GM12892 (cell line): ENCODE data around the gene CBFA2T2.

Experiments used
- POLR2A ChIP-seq: IDR thresholded peaks from 2 replicates; pipeline ENCODE4 v1.6.1; 2011; ENCODE audit warnings: low read depth, low read length, control low read depth
- POLR2AphosphoS5 ChIP-seq: IDR thresholded peaks from 2 replicates; pipeline ENCODE4 v1.6.1; 2011; ENCODE audit warnings: low read depth, low read length, control low read depth
- TAF1 ChIP-seq: IDR thresholded peaks from 2 replicates; pipeline ENCODE4 v1.6.1; 2011; ENCODE audit warnings: low read depth, mild to moderate bottlenecking, control low read depth, low read length, borderline replicate concordance

GRCh38 chr20:33526769-33527168 is 36.9 kb downstream of the CBFA2T2 start:
- TF ChIP-seq POLR2A: no peak
- TF ChIP-seq TAF1: no peak
- no peak for TF ChIP-seq POLR2AphosphoS5
